Cardiac septum (tissue), 1 donor: ENCODE measurements around the gene ADAMTSL2. TPM values are rescaled to one million over a fixed set of nuclear protein-coding genes. Genes with fewer than 3 reads are reported as not detected.

Experiments
- DNase-seq: peaks from one replicate; pipeline ENCODE4 v3.0.0-alpha.2; 2020; ENCODE audit warnings: low spot score
- intact Hi-C: fragments of 100-400 bp; cut with DNase I; formaldehyde crosslinking; loops from one replicate; pipeline ENCODE4 v1.14.0; 2022
- total RNA-seq: library from RNA; stranded (reverse); fragmentation: NEBNext Ultra II Directional; extraction: Animal tissue kit (Norgen Biotek cat#: 25700); gene quantifications from one replicate; pipeline ENCODE4 v1.2.1, GENCODE V29; 2021
- donor health status: DM: no; HTN: no; CAD: no.

ADAMTSL2 gene
- total RNA-seq, 1 donor from 2014 or later, result 9.6 TPM

DNA sequence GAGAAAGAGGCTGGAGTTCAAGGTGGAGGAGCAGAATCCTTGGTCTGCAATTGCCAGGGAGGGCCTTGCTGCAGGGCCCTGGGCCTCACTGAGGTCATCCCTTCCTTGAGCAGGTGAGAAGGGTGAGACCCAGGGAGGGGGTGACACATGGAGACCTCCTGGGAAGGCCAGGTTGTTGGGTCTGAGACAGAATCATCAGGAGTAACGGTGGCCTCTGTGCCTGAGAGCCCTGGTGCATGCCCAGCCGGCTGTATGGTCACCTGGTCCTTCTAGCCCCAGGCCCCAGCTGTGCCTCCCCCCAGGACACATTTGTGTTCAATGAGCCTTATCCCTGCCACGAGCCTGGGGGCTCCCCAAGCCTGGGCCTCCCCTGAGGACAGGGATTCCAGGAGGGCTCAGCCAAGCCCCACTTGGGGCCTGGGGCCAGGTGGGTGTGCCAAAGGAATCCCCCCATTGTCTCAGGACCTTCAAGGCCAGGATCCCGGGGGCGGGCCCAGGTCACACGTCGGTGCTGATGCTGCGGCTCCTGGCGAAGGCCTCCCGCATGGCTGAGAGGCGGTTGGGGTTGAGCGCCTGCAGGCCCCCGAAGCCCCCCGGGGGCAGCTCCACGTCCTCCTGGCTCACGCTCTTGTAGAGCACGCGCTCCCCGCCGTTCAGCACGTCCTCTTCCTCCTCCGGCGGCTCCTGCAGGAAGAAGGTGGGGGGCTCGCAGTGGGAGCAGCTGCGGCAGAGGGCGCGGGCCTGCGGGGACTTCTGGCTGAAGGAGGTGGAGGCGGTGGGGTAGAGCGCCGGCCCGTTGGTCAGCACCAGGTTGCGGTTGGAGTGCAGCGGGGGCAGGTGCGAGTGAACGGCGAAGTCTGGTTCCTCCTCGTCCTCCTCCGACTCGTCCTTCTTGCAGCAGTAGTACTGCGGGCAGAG, 44.3 kb downstream of the ADAMTSL2 start:
- intact Hi-C loops, result no loop called here
- DNase-seq, result no peak

DNA sequence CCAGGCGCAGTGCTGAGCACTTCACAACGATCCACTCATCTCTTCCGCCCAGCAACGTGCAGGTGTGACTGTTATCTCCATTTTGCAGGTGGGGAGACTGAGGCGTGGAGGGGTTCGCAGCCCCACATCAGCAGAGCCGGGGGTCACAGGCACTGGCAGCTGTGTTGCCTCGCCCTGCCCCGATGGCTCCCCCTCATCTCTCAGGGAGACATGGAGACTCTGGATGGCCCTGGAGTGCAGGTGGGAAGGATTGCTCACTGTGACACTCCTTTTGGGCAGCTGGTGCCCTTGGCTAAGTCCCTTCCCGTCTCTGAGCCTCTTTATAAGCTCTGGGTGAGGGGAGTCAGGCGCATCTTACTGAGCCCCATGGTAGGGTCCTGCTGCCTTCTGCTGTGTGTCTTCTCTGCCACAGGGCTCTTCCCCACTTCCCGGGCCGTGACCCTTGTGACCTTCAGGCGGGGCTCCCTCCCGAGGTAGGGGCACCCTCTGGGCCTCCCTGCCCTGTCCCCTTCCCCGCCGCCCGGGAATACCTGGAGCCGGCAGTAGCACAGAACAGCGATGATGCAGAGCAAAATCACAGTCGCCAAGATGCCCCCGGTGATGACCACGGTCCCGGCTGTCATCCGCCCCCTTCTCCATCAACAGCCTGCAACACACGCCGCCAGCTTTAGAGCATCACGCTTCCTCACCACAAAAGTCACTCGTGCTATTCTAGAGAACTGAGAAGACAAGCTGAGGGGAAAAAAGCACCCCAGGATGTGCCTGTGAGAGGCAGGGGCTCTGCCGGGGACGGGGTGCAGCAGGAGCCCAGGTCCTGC, 45.3 kb downstream of the ADAMTSL2 start:
- DNase-seq, result no peak
- intact Hi-C loops, result loop anchor here (5.0 kb wide), 1 partner anchor 102 kb away; no protein-coding TSS in a partner anchor

- intact Hi-C loops, result loop anchor here (5.0 kb wide), 1 partner anchor 102 kb away; no protein-coding TSS in a partner anchor
- DNase-seq, result no peak
Measured at GRCh38 chr9:133580419-133580738, 45.9 kb downstream of the ADAMTSL2 start.

DNA sequence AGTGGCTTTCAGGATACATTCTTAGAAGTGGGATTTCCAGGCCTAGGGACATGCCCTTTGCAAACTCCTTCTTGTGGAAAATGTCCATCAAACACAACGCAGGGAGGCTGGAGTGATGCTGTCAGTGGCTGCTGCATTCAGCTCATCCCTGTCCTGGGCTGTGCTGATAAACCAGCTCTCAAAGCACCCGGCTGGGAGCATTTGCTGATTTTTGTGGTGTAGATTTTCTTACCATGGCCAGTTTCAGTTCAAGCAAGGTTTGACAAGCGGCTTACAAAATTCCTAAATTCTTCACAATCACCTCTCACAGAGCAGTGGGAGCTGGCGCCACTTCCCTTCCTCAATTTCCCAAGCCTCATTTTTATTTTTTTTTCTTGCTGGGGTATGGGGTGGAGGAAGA, 46.5 kb downstream of the ADAMTSL2 start:
- intact Hi-C loops, result loop anchor here (5.0 kb wide), 1 partner anchor 101 kb away; no protein-coding TSS in a partner anchor
- DNase-seq, result no peak

GRCh38 chr9:133581513-133582343, 47.2 kb downstream of the ADAMTSL2 start:
- intact Hi-C loops, result loop anchor here (5.0 kb wide), 1 partner anchor 101 kb away; no protein-coding TSS in a partner anchor
- no peak for DNase-seq

- no peak for DNase-seq
- intact Hi-C loops, result loop anchor here (5.0 kb wide), 1 partner anchor 100 kb away; no protein-coding TSS in a partner anchor
Measured at GRCh38 chr9:133582501-133583045, 48.1 kb downstream of the ADAMTSL2 start.

GRCh38 chr9:133583111-133583510, 48.6 kb downstream of the ADAMTSL2 start:
- DNase-seq, result no peak
- intact Hi-C loops, result loop anchor here (5.0 kb wide), 1 partner anchor 99 kb away; no protein-coding TSS in a partner anchor

GRCh38 chr9:133583586-133583985, 49.1 kb downstream of the ADAMTSL2 start:
- intact Hi-C loops, result loop anchor here (5.0 kb wide), 1 partner anchor 99 kb away; no protein-coding TSS in a partner anchor
- peak; percentile 84 for DNase-seq

GRCh38 chr9:133584167-133584558, 49.7 kb downstream of the ADAMTSL2 start:
- intact Hi-C loops, result loop anchor here (5.0 kb wide), 1 partner anchor 98 kb away; no protein-coding TSS in a partner anchor
- no peak for DNase-seq

GRCh38 chr9:133584559-133585476, 50.3 kb downstream of the ADAMTSL2 start:
- intact Hi-C loops, result loop anchor here (5.0 kb wide), 1 partner anchor 97 kb away; no protein-coding TSS in a partner anchor
- DNase-seq, result no peak

- DNase-seq, result no peak
- intact Hi-C loops, result no loop called here
Measured at GRCh38 chr9:133585481-133586351, 51.2 kb downstream of the ADAMTSL2 start.

GRCh38 chr9:133587051-133587450, 52.5 kb downstream of the ADAMTSL2 start:
- intact Hi-C loops, result no loop called here
- DNase-seq, result no peak

DNA sequence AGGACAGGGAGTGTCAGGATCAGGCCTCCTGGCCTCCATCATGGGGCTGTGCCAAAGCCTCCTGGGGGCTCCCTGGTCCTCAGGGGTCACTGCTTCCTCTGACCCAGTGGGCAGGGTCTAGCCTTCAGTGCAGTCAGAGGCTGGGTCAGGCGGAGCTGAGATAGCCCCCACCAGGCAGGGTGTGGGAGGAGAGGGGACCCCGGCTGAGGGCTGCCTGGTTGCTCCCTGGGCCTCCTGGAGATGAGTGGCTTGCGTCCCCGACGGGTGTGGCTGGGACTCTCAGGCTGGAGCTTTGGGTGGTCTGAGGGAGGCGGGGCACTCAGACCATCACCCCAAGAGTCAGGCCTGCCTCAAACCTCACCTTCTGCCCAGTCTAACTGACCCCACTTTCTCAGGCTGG, 53.0 kb downstream of the ADAMTSL2 start:
- intact Hi-C loops, result no loop called here
- no peak for DNase-seq

GRCh38 chr9:133589454-133590227, 55.1 kb downstream of the ADAMTSL2 start:
- DNase-seq, result no peak
- intact Hi-C loops, result no loop called here

DNA sequence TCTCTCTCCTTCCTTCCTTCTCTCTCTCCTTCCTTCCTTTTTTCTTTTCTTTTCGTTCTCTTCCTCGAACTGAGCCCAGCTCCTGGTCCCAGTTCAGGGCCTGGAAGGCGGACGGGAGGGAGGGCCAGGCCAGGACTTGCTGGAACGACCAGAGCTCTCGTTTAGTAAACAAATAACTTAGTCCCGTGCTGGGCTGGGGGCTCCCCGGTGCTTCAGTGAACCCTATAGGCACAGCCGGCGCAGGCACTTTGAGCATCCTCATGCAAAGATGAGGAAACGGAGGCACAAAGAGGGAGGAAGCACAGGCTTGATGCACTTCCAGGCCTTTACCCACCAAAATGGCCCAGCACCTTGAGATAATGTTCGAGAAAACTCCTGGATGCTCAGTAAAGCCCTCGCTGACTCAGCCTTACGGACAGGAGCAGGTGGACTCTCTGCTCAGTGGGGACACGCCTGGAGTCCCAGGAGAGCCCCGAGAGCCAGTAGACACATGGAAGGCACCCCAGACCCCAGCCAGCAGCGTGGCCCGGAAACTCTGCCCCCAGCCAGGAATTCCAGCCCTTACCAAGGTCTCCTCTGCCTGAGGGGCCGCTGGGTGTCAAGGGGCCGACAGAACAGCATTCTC, 55.8 kb downstream of the ADAMTSL2 start:
- no peak for DNase-seq
- intact Hi-C loops, result no loop called here
